NK-92 (cell line): Measurements from ENCODE around the gene NBPF3.
"Not testable (repeated sequence)": the region's sequence is repeated elsewhere in the genome, so short reads cannot be mapped to it uniquely, and the experiment has no call there.

Experiments used
- DNase-seq: peaks from one replicate; lab custom pipeline; 2025; ENCODE audit not compliant: unreplicated experiment; lab: John Stamatoyannopoulos, UW

NBPF3 gene

DNA sequence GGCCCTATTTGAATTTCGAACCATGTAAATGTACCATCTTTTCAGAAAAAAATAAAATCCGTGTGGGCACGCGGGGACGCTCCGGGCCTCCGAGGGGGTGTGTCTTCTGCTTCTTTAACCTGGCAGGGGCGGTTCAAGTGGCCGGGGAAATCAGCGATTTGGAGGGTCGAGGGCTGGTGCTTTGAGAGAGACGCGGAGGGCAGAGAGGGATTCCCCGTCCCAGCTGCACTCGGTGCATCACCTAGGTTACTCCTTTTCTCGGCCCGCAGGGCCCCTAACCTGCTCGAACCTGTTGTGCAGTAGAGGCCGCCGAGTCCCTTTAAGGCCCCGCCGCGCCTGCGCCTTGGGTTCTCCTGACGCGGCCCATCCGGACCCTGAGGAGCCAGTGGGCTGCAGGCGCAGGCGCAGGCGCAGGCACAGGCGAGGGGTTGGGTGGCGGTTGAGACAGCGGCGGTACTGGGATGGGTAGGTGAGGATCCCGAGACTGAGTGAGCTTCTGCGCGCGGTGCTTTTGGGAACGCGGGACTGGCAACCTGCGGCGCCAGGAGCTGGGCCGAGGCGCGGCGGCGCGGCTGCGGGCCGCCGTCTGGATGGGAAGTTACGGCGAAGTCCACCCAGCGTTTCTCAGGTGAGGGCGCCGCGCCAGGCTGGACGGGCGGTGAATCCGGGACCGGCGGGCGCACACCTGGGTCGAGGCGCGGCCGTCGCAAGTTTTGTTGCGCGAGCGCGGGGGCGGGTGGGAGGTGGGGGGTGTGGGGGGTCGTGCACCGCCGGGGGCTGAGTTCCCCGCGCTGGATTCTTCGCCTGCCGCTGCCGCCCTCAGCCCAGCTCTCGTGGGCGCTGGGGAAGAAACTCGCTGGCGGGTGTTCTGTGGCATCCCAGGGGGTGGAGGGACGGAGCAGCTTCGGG lies at the start of gene NBPF3:
TSS of gene NBPF3 (plus strand) at position 417 of the 909 bp plus-strand sequence. CDS start 4,950 bp downstream, outside the sequence.
- no peak for DNase-seq

- no peak for DNase-seq
These were observed 48.4 kb upstream of the NBPF3 start for GRCh38 chr1:21391497-21391896.

GRCh38 chr1:21392587-21393263 lies 47.2 kb upstream of the NBPF3 start:
- DNase-seq: no peak

GRCh38 chr1:21396516-21396915 lies 43.4 kb upstream of the NBPF3 start:
- DNase-seq: no peak

GRCh38 chr1:21397813-21398188 lies 42.1 kb upstream of the NBPF3 start:
- no peak for DNase-seq

GRCh38 chr1:21401726-21402346 lies 38.1 kb upstream of the NBPF3 start:
- not testable (repeated sequence) for DNase-seq

GRCh38 chr1:21406659-21407058 lies 33.3 kb upstream of the NBPF3 start:
- no peak for DNase-seq

DNA sequence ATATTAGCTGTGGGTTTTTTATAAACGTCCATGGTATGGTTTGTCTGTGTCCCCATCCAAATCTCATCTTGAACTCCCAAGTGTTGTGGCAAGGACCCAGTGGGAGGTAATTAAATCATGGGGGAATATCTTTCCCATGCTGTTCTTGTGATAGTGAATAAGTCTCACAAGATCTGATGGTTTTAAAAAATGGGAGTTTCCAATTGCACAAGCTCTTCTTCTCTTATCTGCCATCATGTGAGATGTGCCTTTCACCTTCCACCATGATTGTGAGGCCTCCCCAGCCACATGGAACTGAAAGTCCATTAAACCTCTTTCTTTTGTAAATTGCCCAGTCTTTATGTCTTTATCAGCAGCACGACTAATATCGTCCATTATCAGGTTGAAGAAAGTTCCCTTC lies 30.0 kb upstream of the NBPF3 start:
- DNase-seq: not testable (repeated sequence)

DNA sequence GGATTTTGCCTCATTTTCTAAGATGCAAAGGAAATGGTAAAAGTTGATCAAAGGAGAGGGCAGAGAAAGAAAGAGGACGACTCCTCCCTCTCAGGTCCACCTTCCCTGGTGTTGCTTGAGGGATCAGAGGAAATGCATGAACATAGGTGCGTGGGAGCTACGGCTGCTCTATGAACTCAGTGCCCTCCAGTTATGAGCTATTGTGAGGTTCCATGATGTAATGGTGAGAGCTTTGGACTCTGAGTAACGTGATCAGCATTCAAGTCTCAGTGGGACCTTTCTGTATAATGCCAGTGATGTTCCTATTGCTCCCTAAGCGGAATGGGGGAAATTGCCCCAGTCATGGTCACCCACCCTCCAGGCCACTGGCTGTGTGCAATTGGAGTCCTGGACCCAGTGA lies 25.9 kb upstream of the NBPF3 start:
- DNase-seq: no peak

GRCh38 chr1:21420378-21420777 lies 19.6 kb upstream of the NBPF3 start:
- DNase-seq: not testable (repeated sequence)

DNA sequence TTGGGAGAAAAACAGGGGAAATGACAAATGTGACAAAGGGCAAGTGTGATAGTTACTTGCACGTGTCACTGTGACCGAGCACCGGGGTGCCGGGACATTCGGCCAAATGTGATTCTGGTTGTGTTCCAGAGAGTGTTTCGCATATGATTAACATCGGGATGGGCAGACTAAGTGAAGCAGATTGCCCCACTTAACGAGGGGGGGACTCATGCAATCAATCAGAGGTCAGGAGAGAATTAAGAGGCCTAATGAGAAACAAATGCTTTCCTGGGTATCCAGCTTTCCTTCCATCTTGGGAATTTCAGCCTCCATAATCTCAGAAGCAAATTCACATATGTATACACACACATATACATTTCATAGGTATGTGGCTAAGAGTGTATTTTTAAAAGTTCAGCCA lies 18.6 kb upstream of the NBPF3 start:
- not testable (repeated sequence) for DNase-seq

DNA sequence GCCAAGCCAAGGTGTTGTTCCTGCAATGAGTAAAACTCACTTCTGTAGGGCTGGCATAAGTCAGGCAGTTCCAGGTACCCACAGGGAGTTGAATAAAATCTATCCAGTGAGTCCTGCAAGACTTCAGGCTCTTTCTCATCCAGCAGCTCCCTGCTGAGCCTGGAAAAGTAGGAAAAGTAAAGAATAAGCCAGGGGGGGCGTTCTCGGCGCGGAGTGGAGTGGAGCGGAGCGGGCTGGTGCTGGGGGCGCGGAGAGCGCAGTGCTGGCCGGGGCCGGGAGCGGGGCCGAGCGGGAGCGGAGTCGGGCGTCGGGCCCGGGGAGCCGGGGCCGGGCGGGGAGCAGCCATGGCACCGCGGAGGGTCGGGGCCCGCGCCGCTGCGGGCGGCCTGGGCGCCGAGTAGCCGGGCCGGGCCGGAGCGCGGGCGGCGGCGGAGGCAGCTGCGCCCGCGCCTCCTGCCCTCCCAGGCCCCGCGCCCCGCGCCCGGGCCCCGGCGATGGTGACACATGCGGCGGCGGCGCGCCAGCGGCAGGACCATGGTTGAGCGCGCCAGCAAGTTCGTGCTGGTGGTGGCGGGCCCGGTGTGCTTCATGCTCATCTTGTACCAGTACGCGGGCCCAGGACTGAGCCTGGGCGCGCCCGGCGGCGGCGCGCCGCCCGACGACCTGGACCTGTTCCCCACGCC lies 12.0 kb upstream of the NBPF3 start:
- not testable (repeated sequence) for DNase-seq

- DNase-seq: not testable (repeated sequence)
These were observed 11.4 kb upstream of the NBPF3 start for GRCh38 chr1:21428481-21429073.

- not testable (repeated sequence) for DNase-seq
These were observed 10.7 kb upstream of the NBPF3 start for GRCh38 chr1:21429210-21429609.

- DNase-seq: not testable (repeated sequence)
These were observed 9.1 kb upstream of the NBPF3 start for GRCh38 chr1:21430875-21431274.

- no peak for DNase-seq
These were observed 5.5 kb upstream of the NBPF3 start for GRCh38 chr1:21434394-21434793.

DNA sequence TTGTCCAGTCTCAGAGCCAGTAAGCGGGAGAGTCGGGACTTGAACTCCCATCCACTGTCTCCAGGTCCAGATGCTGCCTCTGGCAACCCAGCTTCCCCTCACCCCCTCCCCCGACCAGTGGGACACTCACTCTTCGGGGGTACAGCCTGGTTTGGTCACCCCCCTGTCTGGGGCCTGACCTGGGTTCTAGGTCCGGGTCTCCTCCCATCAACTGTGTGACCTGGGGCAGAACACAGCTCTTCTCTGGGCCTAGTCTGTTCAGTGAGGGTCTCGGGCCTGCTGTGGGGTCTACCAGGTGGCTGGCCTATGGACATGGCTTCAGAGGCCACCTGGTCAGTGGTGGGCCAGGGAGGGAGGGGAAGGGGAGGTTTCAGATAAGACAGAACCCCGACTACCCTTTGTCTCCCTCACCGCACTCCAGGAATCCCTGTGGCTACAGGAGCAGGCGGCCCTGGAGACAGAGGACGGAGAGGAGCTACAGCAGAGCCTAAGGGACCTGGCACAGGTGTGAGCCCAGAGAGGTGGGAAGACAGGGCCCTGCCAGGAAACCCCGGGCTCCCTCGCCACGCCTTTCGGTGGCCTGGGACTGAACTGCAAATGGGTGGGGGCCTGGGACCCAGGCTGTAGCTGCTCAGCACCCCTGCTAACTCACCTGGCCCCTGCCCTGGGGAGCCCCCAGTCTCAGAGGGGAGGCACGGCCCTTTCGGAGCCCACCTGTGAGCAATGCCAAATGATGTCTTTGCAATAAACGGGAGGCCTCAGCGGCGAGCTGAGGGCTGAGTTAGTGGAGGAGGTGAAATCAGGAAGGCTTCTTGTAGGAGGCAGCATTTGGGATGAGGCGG lies 4.1 kb upstream of the NBPF3 start:
- no peak for DNase-seq

- DNase-seq: no peak
These were observed 3.2 kb upstream of the NBPF3 start for GRCh38 chr1:21436488-21437340.

- no peak for DNase-seq
These were observed 2.6 kb upstream of the NBPF3 start for GRCh38 chr1:21437341-21437640.
